ENCODE results near the gene E2F1. TPM values are rescaled to one million over a fixed set of nuclear protein-coding genes. Genes with fewer than 3 reads are reported as not detected.
A peak's percentile ranks its signal among the peaks of the same experiment; 100 is the strongest.

The E2F1 gene
- total and polyA plus RNA-seq, 4 donors, result 0.10 to 11.0 (median 0.88) TPM

GRCh38 chr20:33674294-33675135 is 11.7 kb downstream of the E2F1 start, which contains the start of gene NECAB3:
Gene NECAB3, minus strand, starts transcription at chr20:33674428. Its CDS starts 76 bp downstream, at chr20:33674352.
- peak; percentile 89 for DNase-seq (ENCODE audit: low spot score)
- peak within 1 kb of the TSS; percentile 61 to 66 for H3K9ac ChIP-seq (ENCODE audit: low read depth in 1 of 2, low read length in 2 of 2)
- no peaks in the 10 kb centered on the region for H3K9me3 ChIP-seq (ENCODE audit: control insufficient read depth in 4 of 4, low read length in 3 of 4)
- WGBS, result 8% methylated on average over 73 of the region's 73 CpGs
- H3K27ac ChIP-seq (ENCODE audit: low read depth in 1 of 2, low read length in 2 of 2), result peak within 1 kb of the TSS in 1 of 2 donors; percentile 38
- no peaks in the 10 kb centered on the region for H3K36me3 ChIP-seq (ENCODE audit: control insufficient read depth in 4 of 4, insufficient read depth in 3 of 4, low read depth in 1 of 4, low read length in 3 of 4)
- peak within 1 kb of the TSS; percentile 65 to 82 (median 71) for H3K4me3 ChIP-seq (ENCODE audit: low read depth in 1 of 3, low read length in 3 of 3)
- H3K27me3 ChIP-seq (ENCODE audit: control insufficient read depth in 4 of 4, insufficient read depth in 4 of 4, low read length in 3 of 4), result no peaks in the 10 kb centered on the region
- peaks cover 7 to 23% (median 14%) of the 10 kb centered on the region in 4 donors for H3K4me1 ChIP-seq (ENCODE audit: control insufficient read depth in 4 of 4, insufficient read depth in 4 of 4, low read length in 3 of 4)
- TF ChIP-seq RAD21 (IDR thresholded peaks at IDR 0.05) (no peak), NR2F2 (IDR thresholded peaks at IDR 0.05) (peak; percentile 16), HNF4A (conservative IDR thresholded peaks at IDR 0.05) (peak in 1 of 2 donors; percentile 4), GABPA (IDR thresholded peaks at IDR 0.05 in 1 of 2, conservative IDR thresholded peaks at IDR 0.05 in 1 of 2) (no peak)

- Histone ChIP-seq H3K4me1 (ENCODE audit: control insufficient read depth in 4 of 4, insufficient read depth in 4 of 4, low read length in 3 of 4) (peaks cover 7 to 23% (median 14%) of the 10 kb centered on the region in 4 donors), H3K27me3 (ENCODE audit: control insufficient read depth in 4 of 4, insufficient read depth in 4 of 4, low read length in 3 of 4) (no peaks in the 10 kb centered on the region), H3K9me3 (ENCODE audit: control insufficient read depth in 4 of 4, low read length in 3 of 4) (no peaks in the 10 kb centered on the region), H3K4me3 (ENCODE audit: low read depth in 1 of 3, low read length in 3 of 3) (peak overlapping the region; percentile 45 to 82 (median 71)), H3K27ac (ENCODE audit: low read depth in 1 of 2, low read length in 2 of 2) (peak overlapping the region in 1 of 2 donors; percentile 36), H3K36me3 (ENCODE audit: control insufficient read depth in 4 of 4, insufficient read depth in 3 of 4, low read depth in 1 of 4, low read length in 3 of 4) (peaks cover 0 to 4% (median 0%) of the 10 kb centered on the region in 4 donors), H3K9ac (ENCODE audit: low read depth in 1 of 2, low read length in 2 of 2) (peak overlapping the region; percentile 29 to 61)
- 15% methylated on average over 29 of the region's 29 CpGs for WGBS
- no peak for DNase-seq (ENCODE audit: low spot score)
- TF ChIP-seq NR2F2 (IDR thresholded peaks at IDR 0.05) (no peak), YY1 (IDR thresholded peaks at IDR 0.05) (no peak), RXRA (IDR thresholded peaks at IDR 0.05) (peak in 1 of 2 donors; percentile 9)
Observed at GRCh38 chr20:33673410-33674293, 12.5 kb downstream of the E2F1 start.

- Histone ChIP-seq H3K9me3 (ENCODE audit: control insufficient read depth in 4 of 4, low read length in 3 of 4) (no peaks in the 10 kb centered on the region), H3K9ac (ENCODE audit: low read depth in 1 of 2, low read length in 2 of 2) (peak overlapping the region in 1 of 2 donors; percentile 61), H3K4me3 (ENCODE audit: low read depth in 1 of 3, low read length in 3 of 3) (peak overlapping the region in 1 of 3 donors; percentile 82), H3K36me3 (ENCODE audit: control insufficient read depth in 4 of 4, insufficient read depth in 3 of 4, low read depth in 1 of 4, low read length in 3 of 4) (peaks cover 0 to 4% (median 0%) of the 10 kb centered on the region in 4 donors), H3K27me3 (ENCODE audit: control insufficient read depth in 4 of 4, insufficient read depth in 4 of 4, low read length in 3 of 4) (no peaks in the 10 kb centered on the region), H3K4me1 (ENCODE audit: control insufficient read depth in 4 of 4, insufficient read depth in 4 of 4, low read length in 3 of 4) (peaks cover 7 to 27% (median 14%) of the 10 kb centered on the region in 4 donors), H3K27ac (ENCODE audit: low read depth in 1 of 2, low read length in 2 of 2) (no peak overlapping the region)
- WGBS, result 83% methylated on average over 4 of the region's 4 CpGs
- DNase-seq (ENCODE audit: low spot score), result no peak
- TF ChIP-seq JUND (IDR thresholded peaks at IDR 0.05), result no peak
- TF ChIP-seq CTCF (IDR thresholded peaks at IDR 0.05; ENCODE audit: low read depth, low read length, missing input control), result no peak
- no peak for TF ChIP-seq FOXA2 (IDR thresholded peaks at IDR 0.05)
- no peak for TF ChIP-seq MAX (IDR thresholded peaks at IDR 0.05)
- TF ChIP-seq SP1 (IDR thresholded peaks at IDR 0.05), result no peak
- no peak for TF ChIP-seq FOXA1 (IDR thresholded peaks at IDR 0.05)
- no peak for TF ChIP-seq RAD21 (IDR thresholded peaks at IDR 0.05)
- no peak for TF ChIP-seq NR2F2 (IDR thresholded peaks at IDR 0.05)
- TF ChIP-seq RXRA (IDR thresholded peaks at IDR 0.05), result no peak
Observed at GRCh38 chr20:33673114-33673409, 13.1 kb downstream of the E2F1 start.
